A673 (cell line): ENCODE data around the gene MAP2. TPM values are rescaled to one million over a fixed set of nuclear protein-coding genes. Genes with fewer than 3 reads are reported as not detected.

Experiments
- Bru-seq: library from RNA; stranded (reverse); fragments of 400-500 nt; gene quantifications from one replicate; lab custom pipeline; 2021; lab: Mats Ljungman, UMichigan
- BruChase-seq, 2 experiments: library from RNA; stranded (reverse); fragments of 400-500 nt; gene quantifications; one replicate each; lab custom pipeline; 2021; lab: Mats Ljungman, UMichigan
- BruUV-seq: library from RNA; stranded (reverse); fragments of 400-500 nt; replicated peaks from 2 replicates; lab custom pipeline; 2021; lab: Mats Ljungman, UMichigan
- CTCF ChIA-PET: fragments of 300-600 bp; sonication (Branson Sonifier 250); formaldehyde crosslinking; loops from one replicate; lab custom pipeline; 2022; ENCODE audit warnings: antibody characterized with exemption; lab: Charles Lee
- POLR2A ChIA-PET: fragments of 300-600 bp; sonication (Branson Sonifier 250); formaldehyde crosslinking; loops from one replicate; lab custom pipeline; 2022; ENCODE audit warnings: antibody characterized with exemption; ENCODE audit not compliant: low non-redundant PET; lab: Charles Lee
- DNase-seq: peaks from one replicate; pipeline ENCODE4 v3.0.0-alpha.2; 2015; ENCODE audit warnings: low spot score
- H3K27ac ChIP-seq: fragments of 200-600 bp; sonication (generic); 2 replicates; pipeline ENCODE4 v1.5.1; 2016; ENCODE audit warnings: mixed run types, low read depth, mild to moderate bottlenecking, mixed read lengths, antibody characterized with exemption, low read length; ENCODE audit not compliant: poor library complexity, severe bottlenecking
- H3K27me3 ChIP-seq: fragments of 200-600 bp; sonication (generic); replicated peaks from 2 replicates; pipeline ENCODE4 v1.6.1; 2017; ENCODE audit warnings: mixed run types, low read depth, mild to moderate bottlenecking, mixed read lengths, antibody characterized with exemption, low read length; ENCODE audit not compliant: insufficient read depth, poor library complexity
- H3K36me3 ChIP-seq: fragments of 200-600 bp; sonication (generic); 2 replicates; pipeline ENCODE4 v1.6.1; 2016; ENCODE audit warnings: mixed run types, mild to moderate bottlenecking, mixed read lengths, antibody characterized with exemption, low read length; ENCODE audit not compliant: insufficient read depth, poor library complexity, severe bottlenecking
- H3K4me1 ChIP-seq: fragments of 200-600 bp; sonication (generic); 2 replicates; pipeline ENCODE4 v1.6.1; 2017; ENCODE audit warnings: mixed run types, mild to moderate bottlenecking, mixed read lengths, antibody characterized with exemption, low read length; ENCODE audit not compliant: insufficient read depth, poor library complexity, severe bottlenecking
- H3K4me3 ChIP-seq: fragments of 200-600 bp; sonication (generic); 2 replicates; pipeline ENCODE4 v1.5.1; 2016; ENCODE audit warnings: low read depth, mixed run types, mild to moderate bottlenecking, mixed read lengths, low read length; ENCODE audit not compliant: poor library complexity, severe bottlenecking
- H3K9me3 ChIP-seq: fragments of 200-600 bp; sonication (generic); 2 replicates; pipeline ENCODE4 v1.6.1; 2016; ENCODE audit warnings: mixed run types, low read depth, mild to moderate bottlenecking, mixed read lengths, antibody characterized with exemption, low read length; ENCODE audit not compliant: poor library complexity, severe bottlenecking
- CTCF ChIP-seq: fragments of 300-800, 200-600 bp; sonication (generic); conservative IDR thresholded peaks from 2 replicates; pipeline ENCODE4 v1.5.1; 2017; ENCODE audit warnings: low read depth, mild to moderate bottlenecking, antibody characterized with exemption, low read length, moderate library complexity, mixed read lengths
- EZH2 ChIP-seq: fragments of 200-600 bp; sonication (generic); IDR thresholded peaks from 2 replicates; pipeline ENCODE4 v1.6.1; 2017; ENCODE audit warnings: borderline replicate concordance, low read depth, mild to moderate bottlenecking, mixed read lengths, antibody characterized with exemption, low read length; ENCODE audit not compliant: poor library complexity, severe bottlenecking
- intact Hi-C: fragments of 100-400 bp; cut with micrococcal nuclease; formaldehyde crosslinking; loops from one replicate; pipeline ENCODE4 v1.10.0; 2022; ENCODE audit not compliant: unreplicated experiment
- long read RNA-seq: library from polyadenylated mRNA; stranded (forward); transcript quantifications from one replicate; pipeline ENCODE4 v2.0.0, GENCODE V29; 2022
- total RNA-seq: library from RNA; stranded (reverse); gene quantifications from 2 replicates; pipeline ENCODE4 v1.2.3, GENCODE V29; 2021

Gene MAP2
- 1.7 and 2.0 TPM in 2 replicates for total RNA-seq
- Bru-seq, nascent RNA, result percentile 22 among the genes with signal in this experiment
- BruChase-seq, experiment 1, labeled RNA remaining after a 2-hour chase, result percentile 17 among the genes with signal in this experiment
- BruChase-seq, experiment 2, labeled RNA remaining after a 6-hour chase, result percentile 15 among the genes with signal in this experiment
- long read RNA-seq, result 0 reads

GRCh38 chr2:209423562-209424198 lies at the start of gene MAP2:
Gene MAP2 (plus strand): TSS chr2:209424047. CDS start chr2:209653171, 229,124 bp downstream.
- TF ChIP-seq EZH2, result no peak
- TF ChIP-seq CTCF, result peak; percentile 59
- Histone ChIP-seq H3K4me3 (peak within 1 kb of the TSS; percentile 54), H3K27ac (no peak within 1 kb of the TSS), H3K36me3 (no peaks in the 10 kb centered on the region), H3K4me1 (peaks cover 14% of the 10 kb centered on the region), H3K27me3 (no peaks in the 10 kb centered on the region), H3K9me3 (no peaks in the 10 kb centered on the region)
- DNase-seq, result peak; percentile 89
- POLR2A ChIA-PET, result no interaction called here
- intact Hi-C loops, result loop anchor here (2.0 to 5.0 kb wide), 3 partner anchors 89 to 1016 kb away; partner anchors contain the start of gene PTH2R
- CTCF ChIA-PET, result interaction anchor here (0.6 to 0.7 kb wide), 5 partner anchors 72 to 1028 kb away, joined by 3 read pairs; no protein-coding TSS in a partner anchor
- no TSS peak for BruUV-seq

GRCh38 chr2:209376686-209377085 lies 47.2 kb upstream of the MAP2 start:
- no peaks in the 10 kb centered on the region for H3K27me3 ChIP-seq
- no peak overlapping the region for H3K4me3 ChIP-seq
- CTCF ChIA-PET, result no interaction called here
- no peak overlapping the region for H3K27ac ChIP-seq
- intact Hi-C loops, result no loop called here
- no peaks in the 10 kb centered on the region for H3K4me1 ChIP-seq
- DNase-seq, result no peak
- no peaks in the 10 kb centered on the region for H3K9me3 ChIP-seq
- no peaks in the 10 kb centered on the region for H3K36me3 ChIP-seq
- TF ChIP-seq EZH2, result no peak
- no peak for TF ChIP-seq CTCF
- POLR2A ChIA-PET, result no interaction called here
- no TSS peak for BruUV-seq

- Histone ChIP-seq H3K9me3 (no peaks in the 10 kb centered on the region), H3K27ac (no peak overlapping the region), H3K36me3 (no peaks in the 10 kb centered on the region), H3K4me3 (no peak overlapping the region), H3K4me1 (no peaks in the 10 kb centered on the region), H3K27me3 (no peaks in the 10 kb centered on the region)
- BruUV-seq, result no TSS peak
- intact Hi-C loops, result no loop called here
- POLR2A ChIA-PET, result no interaction called here
- DNase-seq, result no peak
- TF ChIP-seq EZH2 (no peak), CTCF (no peak)
- CTCF ChIA-PET, result no interaction called here
Measured at GRCh38 chr2:209380293-209380692, 43.6 kb upstream of the MAP2 start.
